HepG2 (cell line): Measurements from ENCODE around the gene CTDNEP1. TPM values are rescaled to one million over a fixed set of nuclear protein-coding genes. Genes with fewer than 3 reads are reported as not detected.

Source experiments
- CERS6 ChIP-seq: sonication (generic); formaldehyde crosslinking; IDR thresholded peaks from 2 replicates; pipeline ENCODE4 v1.5.0; 2020; ENCODE audit warnings: missing genetic modification reagents
- CREB3 ChIP-seq: sonication (generic); formaldehyde crosslinking; IDR thresholded peaks from 2 replicates; pipeline ENCODE4 v1.5.0; 2020; ENCODE audit warnings: missing genetic modification reagents
- CSRNP2 ChIP-seq: sonication (generic); formaldehyde crosslinking; conservative IDR thresholded peaks from 2 replicates; pipeline ENCODE4 v1.8.0; 2022; ENCODE audit warnings: low read depth, missing genetic modification reagents
- FIP1L1 ChIP-seq: fragments of 200-400 bp; formaldehyde crosslinking; IDR thresholded peaks from 2 replicates; pipeline ENCODE4 v1.6.1; 2018; ENCODE audit warnings: low read depth, mild to moderate bottlenecking, low read length, moderate library complexity, borderline replicate concordance; ENCODE audit not compliant: insufficient read depth
- KAT8 ChIP-seq: IDR thresholded peaks from 2 replicates; pipeline ENCODE4 v1.6.1; 2016; ENCODE audit warnings: missing genetic modification reagents, missing compliant biosample characterization
- KLF11 ChIP-seq: IDR thresholded peaks from 2 replicates; pipeline ENCODE4 v1.6.1; 2016; ENCODE audit warnings: missing compliant biosample characterization
- MAF1 ChIP-seq: sonication (generic); formaldehyde crosslinking; IDR thresholded peaks from 2 replicates; pipeline ENCODE4 v1.5.0; 2020; ENCODE audit warnings: missing genetic modification reagents, borderline replicate concordance
- MAZ ChIP-seq, 2 experiments: sonication (generic) in 1 of 2; formaldehyde crosslinking in 1 of 2; IDR thresholded peaks; 2 replicates each; pipeline versions ENCODE4 v1.5.0 to v1.6.1; 2012 to 2020; ENCODE audit warnings: low read depth in 2 of 2, mild to moderate bottlenecking in 2 of 2, borderline replicate concordance in 1 of 2, improper control_type of control experiment in 1 of 2, low read length in 1 of 2, missing genetic modification reagents in 1 of 2, moderate library complexity in 1 of 2
- MEF2D ChIP-seq: sonication (generic); formaldehyde crosslinking; IDR thresholded peaks from 2 replicates; pipeline ENCODE4 v1.5.1; 2020; ENCODE audit warnings: mild to moderate bottlenecking, missing genetic modification reagents
- MYPOP ChIP-seq: sonication (generic); formaldehyde crosslinking; IDR thresholded peaks from 2 replicates; pipeline ENCODE4 v1.8.1; 2023; ENCODE audit warnings: mild to moderate bottlenecking, moderate library complexity, missing genetic modification reagents
- NR1H2 ChIP-seq: sonication (generic); formaldehyde crosslinking; IDR thresholded peaks from 2 replicates; pipeline ENCODE4 v1.8.1; 2022; ENCODE audit warnings: low read depth, missing genetic modification reagents, borderline replicate concordance
- POLR2A ChIP-seq, 2 experiments: IDR thresholded peaks; 2 replicates each; pipeline ENCODE4 v1.6.1; 2011; ENCODE audit warnings: low read depth in 2 of 2, low read length in 2 of 2, mild to moderate bottlenecking in 1 of 2, moderate library complexity in 1 of 2; ENCODE audit not compliant: insufficient read depth in 1 of 2
- RBM22 ChIP-seq: fragments of 200-400 bp; formaldehyde crosslinking; optimal IDR thresholded peaks from 2 replicates; pipeline ENCODE3; 2017; ENCODE audit warnings: mild to moderate bottlenecking, low read length, moderate library complexity
- ZNF101 ChIP-seq: sonication (generic); formaldehyde crosslinking; IDR thresholded peaks from 2 replicates; pipeline ENCODE4 v1.4.0; 2020; ENCODE audit warnings: mild to moderate bottlenecking, low read depth, missing genetic modification reagents, borderline replicate concordance
- ZNF3 ChIP-seq: IDR thresholded peaks from 2 replicates; pipeline ENCODE4 v1.7.0; 2017; ENCODE audit warnings: inconsistent platforms
- ZNF329 ChIP-seq: sonication (generic); formaldehyde crosslinking; IDR thresholded peaks from 2 replicates; pipeline ENCODE4 v1.9.0; 2021; ENCODE audit warnings: low read depth, mild to moderate bottlenecking, missing genetic modification reagents
- ZNF513 ChIP-seq: sonication (generic); formaldehyde crosslinking; conservative IDR thresholded peaks from 2 replicates; pipeline ENCODE4 v1.5.0; 2020; ENCODE audit warnings: missing genetic modification reagents
- ZNF691 ChIP-seq: sonication (generic); formaldehyde crosslinking; IDR thresholded peaks from 2 replicates; pipeline ENCODE4 v1.4.0; 2020; ENCODE audit warnings: missing genetic modification reagents, low read depth, mild to moderate bottlenecking, borderline replicate concordance
- ZNF7 ChIP-seq: IDR thresholded peaks from 2 replicates; pipeline ENCODE4 v1.6.1; 2016; ENCODE audit warnings: missing biosample characterization, missing genetic modification reagents
- ZNF747 ChIP-seq: sonication (generic); formaldehyde crosslinking; IDR thresholded peaks from 2 replicates; pipeline ENCODE4 v1.8.1; 2023; ENCODE audit warnings: missing genetic modification reagents, mild to moderate bottlenecking, borderline replicate concordance
- ZZZ3 ChIP-seq: sonication (generic); formaldehyde crosslinking; IDR thresholded peaks from 2 replicates; pipeline ENCODE4 v1.4.0; 2020; ENCODE audit warnings: missing genetic modification reagents, mild to moderate bottlenecking, borderline replicate concordance
- polyA plus RNA-seq, 8 experiments: library from polyadenylated mRNA; depleted of rRNA in 3 of 8; stranded (reverse) in 7 of 8; unstranded in 1 of 8; fragments of >200 nt; fragmentation: Illumina TruSeq in 4 of 8; extraction: Trizol in 4 of 8; gene quantifications; 2 replicates each; pipeline versions ENCODE4 v1.2.1 to v1.2.3, GENCODE V29; 2011 to 2016; ENCODE audit warnings: low read depth in 4 of 8, missing spikeins in 1 of 8, mixed read lengths in 1 of 8; ENCODE audit not compliant: insufficient read depth in 1 of 8
- total RNA-seq, 5 experiments: library from RNA; depleted of rRNA; stranded (reverse); fragments of >200 nt; fragmentation: Illumina TruSeq; extraction: Trizol; gene quantifications; 2 replicates each; pipeline ENCODE4 v1.2.3, GENCODE V29; 2016; ENCODE audit warnings: low read depth in 1 of 5

CTDNEP1 gene
- total and polyA plus RNA-seq, 2 of the 13 experiments (the other 11 are each of a cell fraction or from before 2014, with no cell fraction given) = 19.8 to 118 TPM

GRCh38 chr17:7239091-7240027 is 12.2 kb downstream of the CTDNEP1 start, which contains the start of gene PHF23 (continued):
- TF ChIP-seq CERS6 (CRISPR knock-in tag) (no peak), ZNF7 (CRISPR knock-in tag) (no peak), ZZZ3 (CRISPR knock-in tag) (no peak), CREB3 (CRISPR knock-in tag) (no peak), ZNF3 (CRISPR knock-in tag) (no peak), ZNF747 (peak; percentile 59; the same call in 1 of the 2 replicates), ZNF691 (no peak), FIP1L1 (peak; percentile 91; the same call in 1 of the 2 replicates), MYPOP (no peak), MAZ (IDR thresholded peaks at IDR 0.05; ENCODE audit: borderline replicate concordance, low read depth, low read length) (peak; percentile 99), MAZ (CRISPR knock-in tag; IDR thresholded peaks at IDR 0.05; ENCODE audit: low read depth) (peak; percentile 99), MAF1 (CRISPR knock-in tag) (no peak; the same call in 1 of the 2 replicates), KAT8 (CRISPR knock-in tag) (peak; percentile 78), NR1H2 (CRISPR knock-in tag) (no peak), RBM22 (no peak), ZNF513 (CRISPR knock-in tag) (no peak), MEF2D (CRISPR knock-in tag) (peak; percentile 71), POLR2A (IDR thresholded peaks at IDR 0.05; ENCODE audit: insufficient read depth in 1 of 2, low read depth in 2 of 2, low read length in 2 of 2) (peak; percentile 51 to 69; a peak in 3 of 4 replicates), ZNF329 (CRISPR knock-in tag) (no peak), KLF11 (CRISPR knock-in tag) (no peak), ZNF101 (CRISPR knock-in tag) (no peak), CSRNP2 (no peak)
